ENCODE results near the gene ITGAD.

ITGAD gene

DNA sequence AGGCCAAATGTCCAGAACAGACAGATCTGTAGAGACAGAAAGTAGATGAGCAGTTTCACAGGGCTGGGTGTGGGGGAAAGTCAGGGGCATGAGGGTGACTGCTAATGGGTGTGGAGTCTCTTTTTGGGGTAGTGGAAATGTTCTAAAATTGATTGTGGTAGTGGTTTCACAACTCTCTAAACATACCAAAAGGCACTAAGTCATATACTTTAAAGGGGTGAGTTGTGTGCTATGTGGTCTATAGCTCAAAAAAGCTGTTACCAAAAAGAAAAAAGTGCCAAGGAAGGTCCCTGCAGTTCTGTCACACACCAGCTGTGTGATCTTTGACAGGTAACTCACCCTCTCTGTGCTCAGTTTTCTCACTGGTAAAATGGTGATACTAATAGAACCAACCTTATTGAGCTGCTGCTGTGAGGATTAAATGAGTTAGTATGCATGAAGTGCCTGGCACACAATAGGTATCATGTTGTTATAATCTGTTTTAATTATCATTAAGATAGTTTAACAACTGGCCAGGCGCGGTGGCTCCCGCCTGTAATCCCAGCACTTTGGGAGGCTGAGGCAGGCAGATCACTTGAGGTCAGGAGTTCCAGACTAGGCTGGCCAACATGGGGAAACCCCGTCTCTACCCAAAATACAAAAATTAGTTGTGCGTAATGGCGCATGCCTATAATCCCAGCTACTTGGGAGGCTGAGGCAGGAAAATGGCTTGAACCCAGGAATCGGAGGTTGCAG lies 27.8 kb upstream of the ITGAD start:
- no peak for DNase-seq (ENCODE audit: low read depth in 2 of 2)

DNA sequence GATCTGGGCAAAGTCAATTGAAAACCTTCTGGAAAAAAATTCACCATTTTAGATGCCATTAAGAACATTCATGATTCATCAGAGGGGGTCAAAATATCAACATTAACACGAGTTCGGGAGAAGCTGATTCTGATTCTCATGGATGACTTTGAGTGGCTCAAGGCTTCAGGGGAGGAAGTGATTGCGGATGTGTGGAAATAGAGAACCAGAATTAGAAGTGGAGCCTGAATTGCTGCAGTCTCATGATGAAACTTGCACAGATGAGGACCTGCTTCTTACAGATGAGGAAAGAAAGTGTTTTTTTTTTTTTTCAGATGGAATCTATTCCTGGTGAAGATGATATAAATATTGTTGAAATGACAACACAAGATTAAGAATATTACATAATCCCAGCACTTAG lies 25.3 kb upstream of the ITGAD start:
- DNase-seq (ENCODE audit: low read depth in 2 of 2) = no peak

- DNase-seq (ENCODE audit: low read depth in 2 of 2) = no peak
Measured at GRCh38 chr16:31371008-31371407, 22.1 kb upstream of the ITGAD start.

DNA sequence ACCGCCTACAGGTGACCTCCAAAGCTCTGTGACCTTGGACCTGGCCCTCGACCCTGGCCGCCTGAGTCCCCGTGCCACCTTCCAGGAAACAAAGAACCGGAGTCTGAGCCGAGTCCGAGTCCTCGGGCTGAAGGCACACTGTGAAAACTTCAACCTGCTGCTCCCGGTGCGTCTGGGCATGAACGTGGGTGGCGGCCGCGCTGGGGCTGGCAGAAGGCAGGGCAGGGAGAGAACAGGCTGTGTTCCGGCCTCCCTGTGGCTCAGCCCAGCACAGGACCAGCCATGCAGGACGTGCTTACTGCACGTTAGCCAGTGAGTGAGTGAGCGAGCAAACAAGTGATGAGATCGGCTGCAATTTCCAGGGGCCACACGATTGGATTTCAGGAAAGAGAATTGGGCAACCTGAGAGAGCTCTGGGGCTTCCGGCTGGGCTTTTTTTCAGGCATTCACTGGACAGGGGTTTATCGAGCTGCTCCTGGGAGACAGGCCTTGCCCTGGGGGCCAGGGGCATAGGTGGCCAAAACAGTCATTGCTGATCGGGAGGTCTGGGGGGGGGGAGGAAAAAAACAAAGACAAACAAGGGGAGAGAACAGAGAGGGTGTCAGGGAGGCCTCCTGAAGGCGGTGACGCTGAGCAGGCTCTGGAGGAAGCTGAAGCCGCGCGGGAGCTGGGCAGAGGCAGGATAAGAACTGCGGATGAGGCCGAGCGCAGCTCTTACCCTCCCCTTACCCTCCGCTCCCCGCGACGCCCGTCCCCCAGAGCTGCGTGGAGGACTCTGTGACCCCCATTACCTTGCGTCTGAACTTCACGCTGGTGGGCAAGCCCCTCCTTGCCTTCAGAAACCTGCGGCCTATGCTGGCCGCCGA lies 21.3 kb upstream of the ITGAD start:
- DNase-seq (ENCODE audit: low read depth in 2 of 2) = no peak

GRCh38 chr16:31373235-31373634 lies 19.9 kb upstream of the ITGAD start:
- DNase-seq (ENCODE audit: low read depth in 2 of 2) = no peak

DNA sequence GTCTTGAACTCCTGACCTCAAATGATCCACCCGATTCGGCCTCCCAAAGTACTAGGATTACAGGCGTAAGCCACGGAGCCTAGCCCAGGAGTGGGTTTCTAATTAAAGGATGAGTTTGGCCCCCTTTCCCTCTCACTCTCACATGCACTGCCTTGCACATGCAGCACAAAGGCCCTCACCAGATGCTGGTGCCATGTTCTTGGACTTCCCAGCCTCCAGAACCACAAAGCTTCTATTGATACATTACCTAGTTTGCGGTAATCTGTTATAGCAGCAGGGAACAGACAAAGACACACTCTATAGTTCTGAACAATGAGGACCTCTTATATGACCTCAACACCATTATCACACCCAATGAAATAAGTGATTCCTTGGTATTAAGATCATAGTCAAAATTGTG lies 17.9 kb upstream of the ITGAD start:
- DNase-seq (ENCODE audit: low read depth in 2 of 2) = no peak

GRCh38 chr16:31376705-31377104 lies 16.4 kb upstream of the ITGAD start:
- DNase-seq (ENCODE audit: low read depth in 2 of 2) = no peak

DNA sequence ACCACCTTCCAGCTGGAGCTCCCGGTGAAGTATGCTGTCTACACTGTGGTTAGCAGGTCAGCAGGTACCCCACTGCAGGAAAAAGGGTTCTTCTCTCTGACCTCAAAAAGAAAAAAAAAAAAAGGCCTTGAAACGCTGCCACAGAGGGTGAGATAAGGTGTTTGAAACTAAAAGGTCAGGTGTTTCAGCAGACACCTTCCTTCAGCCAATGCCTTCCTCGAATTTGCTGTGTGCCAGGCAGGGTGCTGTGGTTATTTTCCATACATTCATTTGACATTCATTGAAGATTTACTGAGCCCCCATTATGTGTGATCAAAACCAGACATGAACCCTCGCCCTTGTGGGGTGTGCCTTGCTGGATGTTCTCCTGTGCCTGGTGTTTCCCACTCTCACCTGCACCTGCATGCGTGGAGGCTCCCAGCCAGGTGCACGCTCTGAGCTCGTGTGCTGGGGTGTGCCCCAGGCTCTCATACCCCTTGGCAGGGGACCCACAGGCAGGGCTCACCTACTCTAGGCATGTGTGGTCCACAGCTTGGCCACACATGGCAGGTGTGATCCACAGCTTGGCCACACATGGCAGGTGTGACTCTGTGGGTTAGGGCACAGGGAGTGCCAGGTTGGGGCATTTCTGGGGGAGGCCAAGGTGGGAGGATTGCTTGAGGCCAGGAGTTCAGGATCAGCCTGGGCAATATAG lies 15.8 kb upstream of the ITGAD start:
- no peak for DNase-seq (ENCODE audit: low read depth in 2 of 2)

DNA sequence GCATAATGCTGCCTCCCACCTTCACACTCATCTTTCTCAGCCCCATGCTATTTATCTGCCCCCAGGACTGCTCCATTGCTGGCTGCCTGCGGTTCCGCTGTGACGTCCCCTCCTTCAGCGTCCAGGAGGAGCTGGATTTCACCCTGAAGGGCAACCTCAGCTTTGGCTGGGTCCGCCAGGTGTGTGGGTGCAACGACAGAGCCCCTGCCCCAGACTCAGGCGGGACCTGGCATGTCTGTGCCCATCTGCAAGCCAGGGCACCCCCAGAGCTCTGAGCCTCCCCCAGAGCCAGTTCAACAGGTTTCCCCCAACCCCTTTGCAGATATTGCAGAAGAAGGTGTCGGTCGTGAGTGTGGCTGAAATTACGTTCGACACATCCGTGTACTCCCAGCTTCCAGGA lies 12.9 kb upstream of the ITGAD start:
- no peak for DNase-seq (ENCODE audit: low read depth in 2 of 2)

GRCh38 chr16:31382485-31383161 lies 10.5 kb upstream of the ITGAD start:
- DNase-seq (ENCODE audit: low read depth in 2 of 2) = peak; percentile 31 to 52

DNA sequence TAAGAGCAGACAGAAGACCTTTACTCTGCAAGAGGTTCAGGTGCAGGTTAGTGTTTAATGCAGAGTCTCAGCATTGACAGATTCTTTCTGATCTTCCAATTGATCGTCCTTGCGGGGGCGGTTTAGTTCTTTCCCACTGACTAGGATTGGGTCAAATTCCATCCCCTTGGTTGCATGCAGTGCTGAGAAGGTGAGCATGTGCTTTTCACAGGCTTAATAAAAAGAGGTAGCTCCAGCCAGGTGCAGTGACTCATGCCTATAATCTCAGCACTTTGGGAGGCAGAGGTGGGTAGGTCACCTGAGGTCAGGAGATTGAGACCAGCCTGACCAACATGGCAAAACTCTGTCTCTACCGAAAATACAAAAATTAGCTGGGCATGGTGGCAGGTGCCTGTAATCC lies 7.5 kb upstream of the ITGAD start:
- DNase-seq (ENCODE audit: low read depth in 2 of 2) = no peak

GRCh38 chr16:31386157-31386984 lies 6.8 kb upstream of the ITGAD start:
- no peak for DNase-seq (ENCODE audit: low read depth in 2 of 2)

- no peak for DNase-seq (ENCODE audit: low read depth in 2 of 2)
Measured at GRCh38 chr16:31388535-31388934, 4.6 kb upstream of the ITGAD start.

DNA sequence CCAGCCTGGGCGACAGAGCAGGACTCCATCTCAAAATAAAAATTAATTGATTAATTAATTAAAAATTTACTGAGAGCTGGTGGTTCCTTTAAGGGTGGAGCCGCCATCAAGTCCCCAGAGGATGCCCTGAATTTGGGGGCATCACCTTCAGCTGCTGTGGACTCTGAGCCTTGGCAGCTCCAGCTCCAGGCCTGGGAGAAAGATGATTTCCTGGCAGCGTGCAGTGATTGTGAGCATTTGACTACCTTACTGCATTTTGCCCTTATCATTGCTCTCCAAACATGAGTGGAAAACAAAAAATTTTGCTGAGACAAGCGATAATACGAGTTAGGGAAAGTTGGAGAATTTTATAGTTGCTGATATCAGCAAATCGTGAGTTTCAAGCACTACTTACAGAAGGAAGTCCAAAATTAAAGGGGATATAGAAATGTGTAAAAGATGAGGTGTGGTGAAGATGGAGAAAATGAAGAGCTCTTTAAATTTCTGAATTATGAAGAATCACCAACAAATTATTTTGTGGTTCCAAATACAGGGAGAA lies 2.6 kb upstream of the ITGAD start:
- no peak for DNase-seq (ENCODE audit: low read depth in 2 of 2)

DNA sequence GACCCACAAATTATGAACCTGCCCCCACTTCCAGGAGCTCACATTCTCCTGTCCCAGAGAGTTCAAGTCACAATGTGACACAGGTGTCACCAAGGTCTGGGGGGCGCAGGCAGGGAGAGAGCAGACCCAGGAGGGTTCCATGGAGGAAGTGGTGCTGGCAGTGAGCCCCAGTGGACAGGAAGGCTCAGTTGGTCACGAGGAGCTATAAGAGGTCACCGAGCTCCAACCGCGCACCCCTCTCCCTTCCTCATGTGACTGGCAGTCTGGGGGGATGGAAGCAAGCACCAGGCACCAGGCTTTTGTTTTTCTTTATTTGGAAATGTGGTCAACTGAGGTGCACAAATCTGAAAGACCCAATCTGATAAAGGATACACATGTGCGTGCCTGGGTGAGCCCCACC lies 2.5 kb downstream of the ITGAD start:
- no peak for DNase-seq (ENCODE audit: low read depth in 2 of 2)

DNA sequence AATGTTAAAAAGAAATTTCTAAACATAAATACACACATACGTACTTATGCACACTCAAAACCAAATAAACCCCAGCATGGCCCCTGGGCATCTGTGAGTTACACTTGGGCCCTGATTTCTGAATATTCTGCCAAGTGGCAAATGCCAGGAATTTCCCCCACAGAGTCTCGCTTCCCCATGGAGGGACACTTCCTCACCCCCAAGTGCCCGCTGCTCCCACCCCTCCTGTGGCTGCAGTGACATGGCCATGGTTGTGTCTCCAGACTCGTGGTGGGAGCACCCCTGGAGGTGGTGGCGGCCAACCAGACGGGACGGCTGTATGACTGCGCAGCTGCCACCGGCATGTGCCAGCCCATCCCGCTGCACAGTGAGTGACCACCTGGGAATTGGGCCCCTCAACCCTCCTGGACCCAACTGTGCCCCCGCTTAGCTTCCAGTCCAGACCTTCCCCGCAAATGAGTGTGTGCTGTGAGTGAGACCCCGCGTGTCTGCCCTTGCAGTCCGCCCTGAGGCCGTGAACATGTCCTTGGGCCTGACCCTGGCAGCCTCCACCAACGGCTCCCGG lies 4.0 kb downstream of the ITGAD start:
- DNase-seq (ENCODE audit: low read depth in 2 of 2) = no peak

- DNase-seq (ENCODE audit: low read depth in 2 of 2) = no peak
Measured at GRCh38 chr16:31397701-31398100, 4.6 kb downstream of the ITGAD start.

- peak; percentile 11 to 24 for DNase-seq (ENCODE audit: low read depth in 2 of 2)
Measured at GRCh38 chr16:31400191-31400590, 7.1 kb downstream of the ITGAD start.

GRCh38 chr16:31401436-31401835 lies 8.3 kb downstream of the ITGAD start:
- no peak for DNase-seq (ENCODE audit: low read depth in 2 of 2)

DNA sequence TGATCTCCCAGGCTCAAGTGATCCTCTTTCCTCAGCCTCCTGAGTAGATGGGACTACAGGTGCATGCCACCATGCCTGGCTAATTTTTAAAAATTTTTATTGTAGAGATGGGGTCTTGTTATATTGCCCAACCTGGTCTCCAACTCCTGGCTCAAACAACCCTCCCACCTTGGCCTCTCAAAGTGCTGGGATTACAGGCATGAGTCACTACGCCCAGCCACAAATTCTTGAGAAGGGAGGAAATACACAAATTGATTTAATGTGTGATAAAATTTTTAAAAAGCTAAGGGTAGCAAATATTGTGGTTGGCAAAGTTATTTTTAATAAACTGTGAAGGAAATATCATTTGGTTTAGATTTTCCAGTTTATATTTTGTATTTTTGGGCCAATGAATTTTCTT lies 9.6 kb downstream of the ITGAD start:
- no peak for DNase-seq (ENCODE audit: low read depth in 2 of 2)
